ENCODE data around the gene TGM4. TPM values are rescaled to one million over a fixed set of nuclear protein-coding genes. Genes with fewer than 3 reads are reported as not detected.

Gene TGM4
- not detected for total RNA-seq

GRCh38 chr3:44874308-44874707 lies at the start of gene TGM4:
TSS of gene TGM4 (plus strand) at chr3:44874608. CDS start at chr3:44874679, 71 bp downstream.

GRCh38 chr3:44861412-44862225 lies 12.8 kb upstream of the TGM4 start, which contains the start of gene TMEM42:
TSS of gene TMEM42 (plus strand) at chr3:44861912. CDS start at chr3:44861925, 13 bp downstream.

Other genes with a start within 250 kb of the TGM4 start
- gene ZNF197, start 249.6 kb upstream of the TGM4 start, total RNA-seq: 10 to 100 TPM; 14.4 to 14.6 TPM
- 1 to 10 TPM; 1.5 to 1.7 TPM for gene ZNF35, start 225.9 kb upstream of the TGM4 start, total RNA-seq
- 1 to 10 TPM; 1.1 to 1.3 TPM for gene ZNF502, start 161.9 kb upstream of the TGM4 start, total RNA-seq
- 1 to 10 TPM; 2.0 to 2.5 TPM for gene ZNF501, start 145.0 kb upstream of the TGM4 start, total RNA-seq
- gene KIAA1143, start 113.0 kb upstream of the TGM4 start, total RNA-seq: 10 to 100 TPM; 43.7 to 55.7 TPM
- 10 to 100 TPM; 45.9 to 46.1 TPM for gene KIF15, start 112.8 kb upstream of the TGM4 start, total RNA-seq
- gene TMEM42, start 12.7 kb upstream of the TGM4 start, total RNA-seq: 10 to 100 TPM; 15.4 to 16.3 TPM
- gene ZDHHC3, start 101.6 kb downstream of the TGM4 start, total RNA-seq: 10 to 100 TPM; 42.8 to 50.8 TPM
- gene EXOSC7, start 101.6 kb downstream of the TGM4 start, total RNA-seq: 10 to 100 TPM; 42.3 to 44.1 TPM
- gene CLEC3B, start 151.7 kb downstream of the TGM4 start, total RNA-seq: under 1 TPM; 0.33 to 0.41 TPM

Measured in activated naive CD4-positive, alpha-beta T cell treated with anti-CD3 and anti-CD28 coated beads, Interleukin-2, amount 10 ng/mL, durations not matched to agents 5 hours and 36 hours (primary cell).